Fibroblast of skin of abdomen (primary cell): Measurements from ENCODE around the gene PPP1CA.
A peak's percentile ranks its signal among the peaks of the same experiment; 100 is the strongest.

ENCODE experiments used
- DNase-seq: peaks from one replicate; pipeline ENCODE4 v3.0.0-alpha.2; 2013

The PPP1CA gene

GRCh38 chr11:67381244-67381972, 20.2 kb downstream of the PPP1CA start:
- no peak for DNase-seq

GRCh38 chr11:67379061-67380058, 22.3 kb downstream of the PPP1CA start:
- peak; percentile 49 for DNase-seq

GRCh38 chr11:67378544-67378943, 23.1 kb downstream of the PPP1CA start:
- no peak for DNase-seq

- no peak for DNase-seq
Measured at GRCh38 chr11:67376873-67377808, 24.5 kb downstream of the PPP1CA start.

- no peak for DNase-seq
Measured at GRCh38 chr11:67376063-67376820, 25.4 kb downstream of the PPP1CA start.

- no peak for DNase-seq
Measured at GRCh38 chr11:67375320-67376055, 26.2 kb downstream of the PPP1CA start.

- DNase-seq = peak; percentile 53
Measured at GRCh38 chr11:67374571-67375281, 26.9 kb downstream of the PPP1CA start.

GRCh38 chr11:67373648-67374570, 27.7 kb downstream of the PPP1CA start:
- peak; percentile 96 for DNase-seq

GRCh38 chr11:67372993-67373647, 28.5 kb downstream of the PPP1CA start, which contains the start of gene CLCF1:
Gene CLCF1, minus strand, starts transcription at chr11:67373598. Its CDS starts 59 bp downstream, at chr11:67373539.
- peak; percentile 77 for DNase-seq

- DNase-seq = no peak
Measured at GRCh38 chr11:67372321-67372992, 29.2 kb downstream of the PPP1CA start.

GRCh38 chr11:67371911-67372320, 29.7 kb downstream of the PPP1CA start:
- DNase-seq = no peak

- DNase-seq = peak; percentile 56
Measured at GRCh38 chr11:67371189-67371910, 30.3 kb downstream of the PPP1CA start.

- peak; percentile 56 for DNase-seq
Measured at GRCh38 chr11:67370351-67371076, 31.1 kb downstream of the PPP1CA start.

GRCh38 chr11:67369801-67370284, 31.8 kb downstream of the PPP1CA start:
- DNase-seq = peak; percentile 68

GRCh38 chr11:67369275-67369674, 32.4 kb downstream of the PPP1CA start:
- no peak for DNase-seq

GRCh38 chr11:67368621-67369020, 33.0 kb downstream of the PPP1CA start:
- DNase-seq = no peak
